GM12875 (cell line): Measurements from ENCODE around the gene CPT1A.
"Not testable (repeated sequence)": the region's sequence is repeated elsewhere in the genome, so short reads cannot be mapped to it uniquely, and the experiment has no call there.

Experiments
- H3K4me3 ChIP-seq: one replicate; pipeline ENCODE4 v1.5.1; 2011; ENCODE audit warnings: low read depth, low read length, control low read depth
- CTCF ChIP-seq: IDR thresholded peaks from 2 replicates; pipeline ENCODE4 v1.5.1; 2011; ENCODE audit warnings: low read depth, mild to moderate bottlenecking, control low read depth, inconsistent platforms, low read length, moderate library complexity, borderline replicate concordance; ENCODE audit not compliant: insufficient read depth

CPT1A gene

GRCh38 chr11:68841718-68842426 is at the start of gene CPT1A:
CPT1A (minus strand) TSS chr11:68841916; CDS start chr11:68815474, 26,442 bp downstream.
- peak within 1 kb of the TSS; percentile 53 for H3K4me3 ChIP-seq
- TF ChIP-seq CTCF, result no peak

- TF ChIP-seq CTCF, result no peak
Observed at GRCh38 chr11:68890490-68891231, 48.9 kb upstream of the CPT1A start.

GRCh38 chr11:68889948-68890446 is 48.3 kb upstream of the CPT1A start:
- TF ChIP-seq CTCF, result peak; percentile 16; the same call in 1 of the 2 replicates

More at GRCh38 chr11:68890490-68891231, 48.9 kb upstream of the CPT1A start:
- no peak overlapping the region for H3K4me3 ChIP-seq

GRCh38 chr11:68884827-68885226 is 43.1 kb upstream of the CPT1A start:
- H3K4me3 ChIP-seq, result not testable (repeated sequence)

More at GRCh38 chr11:68889948-68890446, 48.3 kb upstream of the CPT1A start:
- no peak overlapping the region for H3K4me3 ChIP-seq

GRCh38 chr11:68882391-68882790 is 40.7 kb upstream of the CPT1A start:
- no peak for TF ChIP-seq CTCF
- H3K4me3 ChIP-seq, result no peak overlapping the region

GRCh38 chr11:68881320-68881719 is 39.6 kb upstream of the CPT1A start:
- TF ChIP-seq CTCF, result no peak
- no peak overlapping the region for H3K4me3 ChIP-seq

GRCh38 chr11:68880851-68881250 is 39.1 kb upstream of the CPT1A start:
- TF ChIP-seq CTCF, result no peak
- H3K4me3 ChIP-seq, result no peak overlapping the region
